GM12878 (cell line): ENCODE data around the gene ST13. TPM values are rescaled to one million over a fixed set of nuclear protein-coding genes. Genes with fewer than 3 reads are reported as not detected.

ENCODE experiments used
- ATAC-seq: fragments of 200-7000 bp; cut with Tn5 transposase; 3 replicates; pipeline ENCODE4 v1.9.1; 2020; ENCODE audit warnings: mild to moderate bottlenecking, moderate library complexity
- BruUV-seq: library from RNA; stranded (reverse); fragments of 400-500 nt; replicated peaks from 2 replicates; lab custom pipeline; 2021; lab: Mats Ljungman, UMichigan
- CTCF ChIA-PET: fragments of 300-600 bp; sonication (Branson Sonifier 250); formaldehyde crosslinking; extraction: SDS; loops from one replicate; lab custom pipeline; 2021; ENCODE audit warnings: inconsistent platforms; lab: Yijun Ruan, JAX
- POLR2A ChIA-PET: fragments of 350-600 bp; formaldehyde crosslinking; extraction: SDS; loops from one replicate; lab custom pipeline; 2021; ENCODE audit warnings: inconsistent platforms; lab: Charles Lee
- RAD21 ChIA-PET: fragments of 300-600 bp; sonication (Branson Sonifier 250); formaldehyde crosslinking; loops from one replicate; lab custom pipeline; 2023; ENCODE audit warnings: antibody characterized with exemption; ENCODE audit not compliant: unreplicated experiment; lab: Charles Lee
- SMC1A ChIA-PET: fragments of 300-600 bp; sonication (Branson Sonifier 250); formaldehyde crosslinking; loops from one replicate; lab custom pipeline; 2023; ENCODE audit not compliant: unreplicated experiment, uncharacterized antibody; lab: Charles Lee
- DNase-seq: peaks from one replicate; pipeline ENCODE4 v3.0.0-alpha.2; 2011; ENCODE audit warnings: low read depth, low spot score
- FAIRE-seq: peaks from 3 replicates; lab custom pipeline; 2011; peaks lifted over from hg19 to GRCh38; lab: Jason Lieb, UNC
- H2AFZ ChIP-seq: 2 replicates; pipeline ENCODE4 v1.6.0; 2011; ENCODE audit warnings: low read depth, low read length, control low read depth; ENCODE audit not compliant: control insufficient read depth
- H3K27ac ChIP-seq: 2 replicates; pipeline ENCODE4 v1.5.1; 2011; ENCODE audit warnings: control low read depth; ENCODE audit not compliant: control insufficient read depth, insufficient read depth
- H3K27me3 ChIP-seq, 2 experiments: replicated peaks in 1 of 2; 2 replicates each; pipeline versions ENCODE4 v1.6.0 to v1.6.1; 2011; ENCODE audit warnings: low read length in 1 of 2; ENCODE audit not compliant: control insufficient read depth in 2 of 2, insufficient read depth in 2 of 2
- H3K36me3 ChIP-seq, 2 experiments: 2 replicates each; pipeline ENCODE4 v1.5.1; 2011; ENCODE audit warnings: low read length in 1 of 2; ENCODE audit not compliant: control insufficient read depth in 2 of 2, insufficient read depth in 2 of 2
- H3K4me1 ChIP-seq: 2 replicates; pipeline ENCODE4 v1.6.1; 2011; ENCODE audit warnings: mild to moderate bottlenecking, low read length, moderate library complexity, mixed read lengths; ENCODE audit not compliant: control insufficient read depth, insufficient read depth
- H3K4me2 ChIP-seq: 2 replicates; pipeline ENCODE4 v1.6.0; 2011; ENCODE audit warnings: control low read depth; ENCODE audit not compliant: control insufficient read depth, insufficient read depth
- H3K4me3 ChIP-seq: fragments of 200-600 bp; sonication (generic); 2 replicates; pipeline ENCODE4 v1.5.1; 2016
- H3K79me2 ChIP-seq: 2 replicates; pipeline ENCODE4 v1.6.0; 2011; ENCODE audit warnings: low read length; ENCODE audit not compliant: control insufficient read depth, insufficient read depth
- H3K9ac ChIP-seq: 2 replicates; pipeline ENCODE4 v1.8.0; 2011; ENCODE audit warnings: low read length, control low read depth, mixed read lengths; ENCODE audit not compliant: control insufficient read depth, insufficient read depth
- H3K9me3 ChIP-seq: replicated peaks from 3 replicates; pipeline ENCODE4 v1.5.1; 2011; ENCODE audit warnings: mild to moderate bottlenecking, low read length; ENCODE audit not compliant: control insufficient read depth, insufficient read depth
- H4K20me1 ChIP-seq: 2 replicates; pipeline ENCODE4 v1.6.0; 2011; ENCODE audit not compliant: control insufficient read depth, insufficient read depth
- BHLHE40 ChIP-seq, 2 experiments: fragments of 450-650 bp in 1 of 2; IDR thresholded peaks; 2 replicates each; pipeline ENCODE4 v1.6.1; 2011 to 2017; ENCODE audit warnings: low read depth in 2 of 2, borderline replicate concordance in 1 of 2, improper control_type of control experiment in 1 of 2, low read length in 1 of 2, mild to moderate bottlenecking in 1 of 2
- ETV6 ChIP-seq, 2 experiments: fragments of 450-650 bp in 1 of 2; IDR thresholded peaks in 1 of 2; conservative IDR thresholded peaks in 1 of 2; 2 replicates each; pipeline ENCODE4 v1.6.1; 2014; ENCODE audit warnings: antibody characterized with exemption in 1 of 2, borderline replicate concordance in 1 of 2, low read depth in 1 of 2, mild to moderate bottlenecking in 1 of 2, moderate library complexity in 1 of 2
- HCFC1 ChIP-seq: fragments of 150-350 bp; IDR thresholded peaks from 2 replicates; pipeline ENCODE4 v1.6.1; 2014; ENCODE audit warnings: low read length
- SMC3 ChIP-seq: IDR thresholded peaks from 2 replicates; pipeline ENCODE4 v1.6.1; 2011; ENCODE audit warnings: low read length, improper control_type of control experiment, borderline replicate concordance
- SREBF2 ChIP-seq: IDR thresholded peaks from 2 replicates; pipeline ENCODE4 v1.6.1; 2012; ENCODE audit warnings: mild to moderate bottlenecking, low read length
- ZSCAN29 ChIP-seq: fragments of 450-650 bp; IDR thresholded peaks from 2 replicates; pipeline ENCODE4 v1.6.1; 2017; ENCODE audit warnings: mild to moderate bottlenecking, moderate library complexity
- WGBS: methylation state at CpG from one replicate; pipeline ENCODE4 v1.1.6; 2016; ENCODE audit warnings: low lambda C conversion rate; ENCODE audit not compliant: insufficient replicate concordance, insufficient coverage; ENCODE audit errors: missing lambda C conversion rate; 5-methylcytosine and 5-hydroxymethylcytosine counted together
- in situ Hi-C: fragments of 300-500 bp; cut with MboI; formaldehyde crosslinking; loops from 9 replicates; pipeline ENCODE4 v1.14.3; 2018; ENCODE audit warnings: mixed read lengths
- intact Hi-C: fragments of 100-400 bp; cut with micrococcal nuclease; formaldehyde crosslinking; loops from one replicate; pipeline ENCODE4 v1.14.2; 2022; ENCODE audit not compliant: unreplicated experiment
- polyA plus RNA-seq, 11 experiments: library from polyadenylated mRNA; depleted of rRNA in 4 of 11; unstranded in 6 of 11; stranded (reverse) in 5 of 11; fragments of >200 nt; fragmentation: Nextera tagmentation in 4 of 11; fragmentation: Illumina TruSeq in 1 of 11; extraction: Ambion mirVana in 4 of 11; extraction: Trizol in 1 of 11; gene quantifications; 1 replicate in 1 of 11; 2 replicates in 10 of 11; pipeline versions ENCODE4 v1.2.1 to v1.2.3, GENCODE V29; 2011 to 2016; ENCODE audit warnings: inconsistent platforms in 2 of 11, missing spikeins in 2 of 11, low read depth in 1 of 11
- total RNA-seq, 4 experiments: library from RNA; depleted of rRNA in 3 of 4; stranded (reverse); fragments of >200 nt in 3 of 4; fragmentation: Illumina TruSeq in 1 of 4; extraction: Trizol in 1 of 4; gene quantifications; 2 replicates each; pipeline versions ENCODE4 v1.2.1 to v1.2.3, GENCODE V29; 2013 to 2021
- TF ChIP-seq, protein P1 (sequence below), 3 experiments: IDR thresholded peaks in 2 of 3; conservative IDR thresholded peaks in 1 of 3; 2 replicates each; pipeline ENCODE4 v1.5.1; 2011; ENCODE audit warnings: low read depth in 3 of 3, low read length in 3 of 3, mild to moderate bottlenecking in 3 of 3, control low read depth in 2 of 3, moderate library complexity in 2 of 3, inconsistent platforms in 1 of 3, mixed read lengths in 1 of 3; ENCODE audit not compliant: control insufficient read depth in 2 of 3, insufficient read depth in 1 of 3; ENCODE audit errors: extremely low read depth in 1 of 3

The ST13 gene
- total and polyA plus RNA-seq, 10 of the 15 experiments (the other 5 are each of a cell fraction or from before 2014, with no cell fraction given): 52.5 to 286 (median 181) TPM

- no peaks in the 10 kb centered on the region for H3K27me3 ChIP-seq
- peak overlapping the region; percentile 96 for H3K4me3 ChIP-seq
- ChIA-PET SMC1A (interaction anchor here (0.8 to 3.3 kb wide), 12 partner anchors 13 to 418 kb away, joined by 3 to 14 read pairs (median 5); no protein-coding TSS in a partner anchor), RAD21 (interaction anchor here (2.2 to 2.4 kb wide), 2 partner anchors 36 to 45 kb away, joined by 14 to 17 read pairs; partner anchors contain the start of gene SLC25A17)
- peaks cover 1 to 11% of the 10 kb centered on the region in 2 experiments; a peak in 2 of 4 replicates for H3K36me3 ChIP-seq
- no peaks in the 10 kb centered on the region for H4K20me1 ChIP-seq
- no TSS peak for BruUV-seq
- 30% methylated on average over 3 of the region's 3 CpGs for WGBS
- H3K27ac ChIP-seq: no peak overlapping the region
- no peak for DNase-seq
- H2AFZ ChIP-seq: no peak overlapping the region
- intact Hi-C loops: no loop called here
- TF ChIP-seq, protein P1, sequence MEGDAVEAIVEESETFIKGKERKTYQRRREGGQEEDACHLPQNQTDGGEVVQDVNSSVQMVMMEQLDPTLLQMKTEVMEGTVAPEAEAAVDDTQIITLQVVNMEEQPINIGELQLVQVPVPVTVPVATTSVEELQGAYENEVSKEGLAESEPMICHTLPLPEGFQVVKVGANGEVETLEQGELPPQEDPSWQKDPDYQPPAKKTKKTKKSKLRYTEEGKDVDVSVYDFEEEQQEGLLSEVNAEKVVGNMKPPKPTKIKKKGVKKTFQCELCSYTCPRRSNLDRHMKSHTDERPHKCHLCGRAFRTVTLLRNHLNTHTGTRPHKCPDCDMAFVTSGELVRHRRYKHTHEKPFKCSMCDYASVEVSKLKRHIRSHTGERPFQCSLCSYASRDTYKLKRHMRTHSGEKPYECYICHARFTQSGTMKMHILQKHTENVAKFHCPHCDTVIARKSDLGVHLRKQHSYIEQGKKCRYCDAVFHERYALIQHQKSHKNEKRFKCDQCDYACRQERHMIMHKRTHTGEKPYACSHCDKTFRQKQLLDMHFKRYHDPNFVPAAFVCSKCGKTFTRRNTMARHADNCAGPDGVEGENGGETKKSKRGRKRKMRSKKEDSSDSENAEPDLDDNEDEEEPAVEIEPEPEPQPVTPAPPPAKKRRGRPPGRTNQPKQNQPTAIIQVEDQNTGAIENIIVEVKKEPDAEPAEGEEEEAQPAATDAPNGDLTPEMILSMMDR (IDR thresholded peaks at IDR 0.05 in 2 of 3, conservative IDR thresholded peaks at IDR 0.05 in 1 of 3; ENCODE audit: control insufficient read depth in 2 of 3, extremely low read depth in 1 of 3, insufficient read depth in 1 of 3, low read depth in 3 of 3, low read length in 3 of 3): no peak
- TF ChIP-seq ZSCAN29 (no peak), SMC3 (no peak), HCFC1 (no peak), ETV6 (conservative IDR thresholded peaks at IDR 0.05 in 1 of 2, IDR thresholded peaks at IDR 0.05 in 1 of 2; ENCODE audit: borderline replicate concordance in 1 of 2, low read depth in 1 of 2) (no peak), BHLHE40 (IDR thresholded peaks at IDR 0.05; ENCODE audit: borderline replicate concordance in 1 of 2, low read depth in 2 of 2, low read length in 1 of 2) (no peak), SREBF2 (no peak)
- TF ChIP-seq, all 136 proteins: peak for 0
- in situ Hi-C loops: no loop called here
- FAIRE-seq: no peak
- ChIA-PET POLR2A (interaction anchor here (1.1 to 6.2 kb wide), 5 partner anchors 13 to 44 kb away, joined by 3 to 41 read pairs (median 3); partner anchors contain the start of gene SLC25A17), CTCF (interaction anchor here (0.6 to 3.9 kb wide), 7 partner anchors 11 to 518 kb away, joined by 3 to 15 read pairs (median 4); no protein-coding TSS in a partner anchor)
- H3K9ac ChIP-seq: no peak overlapping the region
- no peak for ATAC-seq
- peaks cover 4% of the 10 kb centered on the region for H3K4me1 ChIP-seq
- H3K9me3 ChIP-seq: no peaks in the 10 kb centered on the region
- peak overlapping the region; percentile 86 for H3K4me2 ChIP-seq
- peaks cover 81% of the 10 kb centered on the region for H3K79me2 ChIP-seq
Measured at GRCh38 chr22:40853961-40854360, 2.5 kb downstream of the ST13 start.
